ENCODE data around the gene FLNA. TPM values are rescaled to one million over a fixed set of nuclear protein-coding genes. Genes with fewer than 3 reads are reported as not detected.

FLNA gene
- total and polyA plus RNA-seq, 10 of the 15 experiments (the other 5 are each of a cell fraction or from before 2014, with no cell fraction given) = 5.1 to 643 (median 171) TPM

GRCh38 chrX:154397888-154398667 lies 23.6 kb upstream of the FLNA start, which contains the start of gene RPL10 (continued):
- peak; percentile 6; the same call in 1 of the 2 replicates for TF ChIP-seq DPF2 (IDR thresholded peaks at IDR 0.05)
- TF ChIP-seq RAD21 (IDR thresholded peaks at IDR 0.05; ENCODE audit: insufficient read depth, low read depth, low read length) = no peak
- TF ChIP-seq LARP7 (IDR thresholded peaks at IDR 0.05) = peak; percentile 54; the same call in 1 of the 2 replicates
- TF ChIP-seq YY1 (IDR thresholded peaks at IDR 0.05; ENCODE audit: low read depth, low read length) = peak; percentile 89
- no peak for TF ChIP-seq ZNF24 (IDR thresholded peaks at IDR 0.05)
- peak; percentile 85; the same call in 1 of the 2 replicates for TF ChIP-seq NBN (IDR thresholded peaks at IDR 0.05)
- no peak for TF ChIP-seq SPI1 (IDR thresholded peaks at IDR 0.05; ENCODE audit: borderline replicate concordance, insufficient read depth, low read depth, low read length)
- no peak for TF ChIP-seq KAT2A (conservative IDR thresholded peaks at IDR 0.05; ENCODE audit: control insufficient read depth, low read depth, low read length)
- TF ChIP-seq CHD2 (IDR thresholded peaks at IDR 0.05; ENCODE audit: borderline replicate concordance, low read depth, low read length) = peak; percentile 62; the same call in 1 of the 2 replicates
- TF ChIP-seq TCF12 (IDR thresholded peaks at IDR 0.05; ENCODE audit: low read depth, low read length) = 0 out of 2 replicates have a peak, but pooled peaks have one; percentile 69
- no peak for TF ChIP-seq CHD4 (IDR thresholded peaks at IDR 0.05)
- peak; percentile 64 for TF ChIP-seq RUNX3 (IDR thresholded peaks at IDR 0.05; ENCODE audit: low read length)
- TF ChIP-seq POLR2AphosphoS2 (IDR thresholded peaks at IDR 0.05; ENCODE audit: low read depth, low read length) = peak; percentile 98
- peak; percentile 98 for TF ChIP-seq SMAD5 (IDR thresholded peaks at IDR 0.05; ENCODE audit: low read depth)
- peak; percentile 92 for TF ChIP-seq CREM (IDR thresholded peaks at IDR 0.05; ENCODE audit: low read depth)
- TF ChIP-seq ZNF687 (IDR thresholded peaks at IDR 0.05) = peak; percentile 61
- peak; percentile 56 for TF ChIP-seq HCFC1 (IDR thresholded peaks at IDR 0.05; ENCODE audit: low read length)
- TF ChIP-seq IRF5 (IDR thresholded peaks at IDR 0.05; ENCODE audit: borderline replicate concordance) = no peak
- peak; percentile 28; the same call in 1 of the 2 replicates for TF ChIP-seq GABPA (IDR thresholded peaks at IDR 0.05; ENCODE audit: low read depth)
- peak; percentile 95 to 97 for TF ChIP-seq SRF (IDR thresholded peaks at IDR 0.05; ENCODE audit: low read depth in 2 of 2, low read length in 2 of 2)
- TF ChIP-seq, protein P1, sequence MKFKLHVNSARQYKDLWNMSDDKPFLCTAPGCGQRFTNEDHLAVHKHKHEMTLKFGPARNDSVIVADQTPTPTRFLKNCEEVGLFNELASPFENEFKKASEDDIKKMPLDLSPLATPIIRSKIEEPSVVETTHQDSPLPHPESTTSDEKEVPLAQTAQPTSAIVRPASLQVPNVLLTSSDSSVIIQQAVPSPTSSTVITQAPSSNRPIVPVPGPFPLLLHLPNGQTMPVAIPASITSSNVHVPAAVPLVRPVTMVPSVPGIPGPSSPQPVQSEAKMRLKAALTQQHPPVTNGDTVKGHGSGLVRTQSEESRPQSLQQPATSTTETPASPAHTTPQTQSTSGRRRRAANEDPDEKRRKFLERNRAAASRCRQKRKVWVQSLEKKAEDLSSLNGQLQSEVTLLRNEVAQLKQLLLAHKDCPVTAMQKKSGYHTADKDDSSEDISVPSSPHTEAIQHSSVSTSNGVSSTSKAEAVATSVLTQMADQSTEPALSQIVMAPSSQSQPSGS (IDR thresholded peaks at IDR 0.05; ENCODE audit: low read length) = no peak
- TF ChIP-seq SMAD1 (IDR thresholded peaks at IDR 0.05; ENCODE audit: low read depth, partially characterized antibody) = peak; percentile 93
- peak; percentile 92 for TF ChIP-seq CREB1 (IDR thresholded peaks at IDR 0.05; ENCODE audit: low read depth)
- TF ChIP-seq BMI1 (IDR thresholded peaks at IDR 0.05; ENCODE audit: borderline replicate concordance) = 0 out of 2 replicates have a peak, but pooled peaks have one; percentile 32
- TF ChIP-seq BACH1 (IDR thresholded peaks at IDR 0.05; ENCODE audit: borderline replicate concordance) = peak; percentile 54; the same call in 1 of the 2 replicates
- TF ChIP-seq CBX5 (IDR thresholded peaks at IDR 0.05; ENCODE audit: low read depth) = no peak
- no peak for TF ChIP-seq TCF7 (IDR thresholded peaks at IDR 0.05; ENCODE audit: borderline replicate concordance)

Data from GM12878 (cell line).